CD1c-positive myeloid dendritic cell (primary cell): Measurements from ENCODE around the gene ST6GAL2.

Source experiments
- DNase-seq: peaks from one replicate; pipeline ENCODE4 v3.0.0-alpha.2; 2016; ENCODE audit errors: extremely low spot score

ST6GAL2 gene

DNA sequence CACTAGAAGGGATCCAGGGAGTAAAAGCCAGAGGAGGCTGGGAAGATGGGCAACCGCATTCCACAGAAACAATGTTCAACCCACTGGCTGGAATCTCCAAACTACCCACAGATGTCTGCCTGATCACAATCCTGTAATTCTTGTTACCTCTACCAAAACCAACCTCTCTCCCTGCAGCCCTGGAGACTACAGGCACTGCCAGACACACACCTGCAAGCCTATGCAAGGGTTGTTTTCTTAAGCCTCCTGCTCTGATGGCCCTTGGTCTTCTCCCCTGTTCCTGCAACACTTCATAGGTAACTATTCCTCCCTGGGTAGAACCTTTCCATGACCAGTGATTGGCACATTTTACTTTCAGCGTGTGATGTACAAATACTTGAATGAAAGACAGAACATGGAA is 21.9 kb downstream of the ST6GAL2 start:
- DNase-seq: no peak

DNA sequence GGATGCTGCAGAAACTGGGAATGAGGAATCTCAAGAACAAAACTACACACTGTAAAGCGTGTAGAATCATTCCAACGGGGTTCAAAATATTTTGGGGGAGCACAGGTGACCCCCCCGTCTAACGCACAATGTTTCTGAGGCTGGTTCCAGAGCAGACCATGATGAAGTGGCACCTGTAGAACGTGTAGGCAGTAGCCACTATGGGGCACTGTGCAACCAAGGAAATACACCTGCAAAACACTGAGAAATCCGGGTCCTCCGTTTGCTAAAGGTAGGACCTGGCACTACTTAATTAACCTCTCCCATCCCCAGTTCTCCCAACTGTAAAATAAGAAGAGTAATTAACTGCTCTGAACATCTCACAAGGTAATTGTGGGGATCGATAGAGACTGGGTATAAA is 22.6 kb downstream of the ST6GAL2 start:
- no peak for DNase-seq

DNA sequence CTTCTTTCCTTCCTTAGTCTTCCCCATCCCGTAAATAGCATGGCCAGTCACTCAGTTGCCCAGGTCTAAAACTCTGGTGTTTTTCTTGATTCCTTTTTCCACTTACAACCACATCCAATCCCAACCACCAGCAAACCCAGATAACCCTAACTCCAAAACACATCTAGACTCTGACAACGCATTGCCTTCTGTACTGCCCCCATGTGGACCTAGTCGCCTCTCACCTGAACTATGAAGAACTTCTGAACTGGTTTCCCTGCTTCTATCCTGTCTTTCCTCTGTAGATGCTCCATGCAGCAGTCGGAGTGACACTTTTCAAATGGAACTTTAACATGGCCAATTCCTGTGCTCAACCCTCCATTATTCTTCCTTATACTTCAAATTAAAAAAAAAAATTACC is 26.5 kb downstream of the ST6GAL2 start:
- DNase-seq: no peak

DNA sequence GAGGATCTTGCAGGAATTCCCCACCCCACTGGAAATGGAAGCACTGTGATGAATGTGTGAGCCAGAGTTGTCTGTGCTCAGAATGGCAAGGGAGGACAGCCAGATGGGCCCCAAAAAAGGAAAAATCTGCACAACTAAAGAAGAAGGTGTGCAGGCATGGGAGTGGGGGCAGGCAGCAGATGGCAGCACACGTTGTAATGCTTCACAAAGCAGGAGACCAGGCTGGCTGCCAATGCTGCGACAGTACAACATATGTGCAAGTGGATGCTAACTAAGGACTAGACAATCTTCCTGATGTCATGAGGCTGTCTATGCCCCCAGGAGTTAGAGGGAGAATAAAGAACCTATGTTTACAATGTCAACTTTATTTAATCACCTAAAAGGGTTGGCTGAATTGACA is 27.2 kb downstream of the ST6GAL2 start:
- no peak for DNase-seq

DNA sequence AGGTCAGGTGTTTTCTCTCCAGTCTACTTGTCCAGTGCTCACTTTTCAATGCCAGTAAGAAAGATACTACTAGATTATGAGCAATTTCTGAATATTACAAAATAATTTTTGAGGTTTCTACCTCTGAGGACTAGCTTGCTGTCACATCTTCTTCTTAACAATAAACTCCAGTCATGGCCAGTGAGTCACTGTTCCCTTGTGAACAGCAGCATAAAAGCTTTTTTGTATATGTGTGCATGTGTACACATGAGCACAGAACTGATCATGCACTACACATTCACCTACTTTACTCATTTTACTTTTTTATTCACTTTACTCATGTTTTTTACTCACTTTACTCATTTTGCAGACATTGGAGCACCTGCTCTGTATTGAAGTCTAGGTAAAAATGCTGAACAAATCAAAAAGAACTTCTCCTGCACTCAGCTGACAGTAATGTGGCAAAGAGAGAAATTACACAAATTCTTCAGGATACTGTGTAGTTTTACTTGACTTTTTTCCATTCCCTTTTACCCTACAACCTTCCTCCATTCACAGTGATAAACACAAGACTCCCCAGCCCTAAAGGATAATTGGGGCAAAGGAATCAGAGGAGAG is 28.0 kb downstream of the ST6GAL2 start:
- no peak for DNase-seq

DNA sequence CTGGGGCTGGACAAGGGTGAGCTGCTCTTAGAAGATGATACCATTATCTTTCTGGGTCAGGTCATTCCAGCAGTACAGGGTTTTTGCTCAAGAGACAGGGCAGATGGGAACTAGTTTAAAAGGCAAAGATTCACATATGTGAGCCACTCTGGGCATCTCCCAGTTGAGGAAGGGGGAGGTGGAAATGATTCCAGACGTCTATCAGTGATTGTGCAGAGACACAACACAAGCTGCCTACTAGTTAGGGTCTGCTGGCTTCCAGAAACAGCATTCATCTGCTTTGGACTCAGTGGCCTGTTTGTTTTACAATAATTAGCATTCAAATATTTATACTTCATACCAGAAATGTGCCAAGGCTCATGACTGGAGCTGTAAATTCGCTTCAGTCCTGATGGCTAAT is 32.3 kb downstream of the ST6GAL2 start:
- no peak for DNase-seq

DNA sequence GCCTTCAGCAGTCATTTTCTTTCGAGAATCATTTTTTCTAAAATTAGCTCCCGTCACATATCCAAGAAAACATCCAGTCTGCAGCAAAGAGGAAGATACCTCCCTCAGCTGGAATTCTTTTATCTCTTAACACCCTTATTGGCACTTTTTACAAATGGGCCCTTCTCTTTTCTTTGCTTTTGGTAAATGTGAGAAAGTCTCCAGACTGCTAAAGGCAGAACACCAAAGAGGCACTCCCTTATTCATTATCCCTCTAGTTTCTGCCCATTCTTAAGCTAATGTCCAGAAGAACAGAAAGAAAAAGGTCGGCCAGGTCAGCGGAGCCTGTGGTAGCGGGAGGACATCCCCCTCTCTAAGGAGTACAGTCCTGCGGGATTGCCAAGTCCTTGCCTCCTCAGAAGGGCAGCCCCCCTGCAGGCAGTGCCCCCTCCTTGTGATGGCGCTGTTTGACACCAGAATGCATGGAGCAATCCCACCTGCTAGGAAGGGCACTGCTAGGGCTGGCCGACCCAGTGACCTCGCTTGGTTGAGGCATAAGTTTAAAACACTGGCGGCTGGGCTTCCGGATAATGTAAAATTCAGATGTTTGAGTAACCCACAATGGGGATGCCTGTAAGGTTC is 34.0 kb downstream of the ST6GAL2 start:
- no peak for DNase-seq

DNA sequence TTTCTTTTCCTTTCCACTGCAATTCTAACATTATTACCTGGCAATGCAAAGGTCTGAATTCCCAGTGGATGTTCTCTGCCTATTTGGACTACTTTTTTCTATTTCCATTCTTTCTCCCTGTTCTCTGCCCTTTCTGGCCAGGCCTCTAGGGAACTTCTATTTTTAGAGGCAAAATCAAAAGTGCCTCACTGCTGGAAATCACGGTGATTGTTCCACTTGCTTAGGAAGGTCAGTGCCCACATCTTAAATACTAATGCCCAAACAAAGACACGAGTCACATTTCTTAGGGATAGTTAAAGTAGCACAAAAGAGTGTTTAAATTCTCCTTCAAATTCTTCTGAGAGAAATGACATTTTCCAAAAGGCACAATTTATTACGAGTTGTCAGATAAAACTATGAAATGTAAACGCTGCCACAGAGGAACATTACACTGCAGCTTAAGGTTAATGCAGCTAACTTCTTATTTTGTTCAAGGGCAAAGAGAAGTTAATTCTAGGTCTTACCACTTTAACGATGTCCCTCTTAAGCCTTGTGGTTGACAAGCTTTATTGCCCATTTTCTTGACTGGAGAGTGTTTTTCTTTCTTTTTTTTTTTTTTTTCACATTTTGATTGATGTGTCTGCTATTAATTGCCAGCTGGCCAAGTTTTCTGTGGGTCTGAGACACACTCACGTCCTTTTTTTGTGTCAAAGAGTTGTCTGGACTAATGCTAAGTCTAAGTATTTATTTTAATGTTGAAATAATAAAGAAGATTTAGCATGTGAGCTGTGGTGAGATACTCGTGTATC is 34.7 kb downstream of the ST6GAL2 start:
- no peak for DNase-seq

DNA sequence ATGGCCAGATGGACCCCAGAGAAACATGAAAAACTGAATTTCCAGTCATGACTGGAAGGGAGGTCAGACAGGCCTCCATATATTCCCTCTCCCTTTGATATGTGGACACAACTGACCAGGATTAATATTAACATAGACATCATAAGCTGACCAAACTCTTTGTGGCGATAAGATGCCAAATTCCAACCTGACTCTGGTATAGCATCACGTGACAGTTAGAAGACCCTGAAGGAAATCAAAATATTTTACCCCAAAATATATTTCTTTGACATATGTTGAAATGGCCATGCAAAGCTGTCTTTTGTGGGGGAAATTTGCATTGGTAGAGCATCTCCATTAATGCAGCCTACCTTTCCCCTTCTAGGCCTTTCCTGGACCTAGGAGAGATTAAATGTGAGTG is 36.7 kb downstream of the ST6GAL2 start:
- DNase-seq: no peak

DNA sequence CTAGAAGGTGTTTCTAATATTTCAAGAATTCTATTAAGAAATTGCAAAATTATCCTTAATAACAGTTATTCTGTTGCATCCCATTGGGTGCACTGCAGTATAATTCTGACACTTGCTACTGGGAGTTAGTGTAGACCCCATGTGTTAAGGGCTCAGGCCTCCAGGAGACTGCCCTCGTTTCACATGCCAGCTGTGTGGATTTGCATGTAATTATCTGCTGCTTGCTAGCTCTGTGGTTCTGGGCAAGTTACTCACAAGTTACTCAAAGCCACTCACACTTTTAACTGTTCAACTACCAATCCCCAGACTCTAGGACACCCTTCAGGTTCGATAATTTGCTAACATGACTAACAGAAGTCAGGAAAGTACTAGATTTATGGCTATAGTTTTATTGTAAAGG is 38.6 kb downstream of the ST6GAL2 start:
- no peak for DNase-seq

DNA sequence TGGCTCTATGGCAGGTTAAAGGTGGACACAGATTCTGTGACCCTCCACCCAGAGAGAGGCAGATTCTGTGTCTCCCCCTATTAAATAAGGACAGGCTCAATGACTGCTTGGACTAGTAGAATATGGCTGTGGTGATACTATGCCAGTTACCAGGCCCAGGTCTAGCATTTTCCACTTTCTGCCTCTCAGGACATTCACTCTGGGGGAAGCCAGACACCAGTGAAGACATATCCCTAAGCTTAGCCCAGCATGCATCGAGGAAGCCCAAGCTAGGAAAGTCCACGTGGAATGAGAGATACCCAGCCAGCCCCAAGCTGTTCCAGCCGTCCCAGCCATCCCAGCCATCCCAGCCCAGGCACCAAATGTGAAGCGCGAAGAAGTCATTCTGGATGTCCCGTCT is 40.3 kb downstream of the ST6GAL2 start:
- DNase-seq: no peak

DNA sequence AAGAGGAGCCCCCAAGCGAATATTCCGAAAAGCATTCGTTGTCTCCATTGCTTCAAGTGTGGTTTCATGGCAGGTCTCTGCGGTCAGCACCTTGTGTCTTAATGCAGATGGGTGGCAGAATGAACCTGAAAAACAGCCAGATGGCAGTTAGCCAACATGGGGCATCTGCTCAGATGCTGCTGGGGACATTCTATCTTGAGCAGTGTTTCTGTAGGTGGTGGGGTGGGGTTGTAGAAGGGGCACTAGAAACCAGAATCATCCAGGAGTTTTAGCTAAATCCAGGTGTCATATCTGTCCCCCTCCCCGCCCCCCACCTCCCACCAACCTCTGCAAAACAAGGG is 42.1 kb downstream of the ST6GAL2 start:
- DNase-seq: no peak

DNA sequence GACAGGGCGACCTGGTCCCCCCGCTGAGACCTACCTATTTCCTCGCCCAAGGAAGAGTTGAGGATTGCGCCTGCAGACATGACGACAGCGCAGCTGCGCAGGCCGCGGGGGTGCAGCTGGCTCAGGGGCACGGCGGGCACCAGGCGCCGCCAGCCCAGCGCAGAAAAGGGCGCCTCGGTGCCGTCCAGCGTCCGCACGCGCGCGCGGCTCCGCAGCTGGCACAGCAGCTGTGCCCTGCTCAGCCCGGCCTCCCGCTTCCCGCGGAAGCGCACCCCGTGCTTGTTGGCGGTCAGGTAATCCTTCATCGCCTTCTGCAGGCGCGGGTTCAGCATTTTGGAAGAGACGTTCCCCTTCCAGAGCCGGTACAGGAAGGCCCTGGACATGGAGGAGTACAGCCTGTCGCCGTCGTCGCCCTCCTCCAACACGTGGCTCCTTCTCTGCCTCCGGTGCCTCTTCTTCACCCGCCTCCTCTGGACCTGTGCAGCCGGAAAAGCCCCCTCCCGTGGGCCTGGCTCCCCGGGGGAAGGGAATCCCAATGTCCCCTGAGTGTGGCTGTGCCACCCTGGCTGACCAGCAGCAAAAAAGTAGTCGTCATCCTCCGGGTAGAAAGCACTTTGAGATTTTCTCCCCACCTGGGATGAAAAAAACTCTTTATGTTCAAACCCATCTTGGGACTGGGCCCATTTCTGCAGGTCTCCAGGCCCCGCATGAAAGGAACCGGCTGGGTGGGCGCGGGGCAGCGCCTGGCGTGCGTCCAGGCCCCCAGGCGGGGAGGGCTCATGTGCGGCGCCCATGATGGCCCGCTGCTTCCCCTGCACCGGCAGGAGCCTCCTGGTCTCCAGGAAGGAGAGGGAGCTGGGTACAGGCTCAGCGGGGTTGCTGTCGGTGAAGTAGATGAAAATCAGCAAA is 42.7 kb downstream of the ST6GAL2 start:
- no peak for DNase-seq

DNA sequence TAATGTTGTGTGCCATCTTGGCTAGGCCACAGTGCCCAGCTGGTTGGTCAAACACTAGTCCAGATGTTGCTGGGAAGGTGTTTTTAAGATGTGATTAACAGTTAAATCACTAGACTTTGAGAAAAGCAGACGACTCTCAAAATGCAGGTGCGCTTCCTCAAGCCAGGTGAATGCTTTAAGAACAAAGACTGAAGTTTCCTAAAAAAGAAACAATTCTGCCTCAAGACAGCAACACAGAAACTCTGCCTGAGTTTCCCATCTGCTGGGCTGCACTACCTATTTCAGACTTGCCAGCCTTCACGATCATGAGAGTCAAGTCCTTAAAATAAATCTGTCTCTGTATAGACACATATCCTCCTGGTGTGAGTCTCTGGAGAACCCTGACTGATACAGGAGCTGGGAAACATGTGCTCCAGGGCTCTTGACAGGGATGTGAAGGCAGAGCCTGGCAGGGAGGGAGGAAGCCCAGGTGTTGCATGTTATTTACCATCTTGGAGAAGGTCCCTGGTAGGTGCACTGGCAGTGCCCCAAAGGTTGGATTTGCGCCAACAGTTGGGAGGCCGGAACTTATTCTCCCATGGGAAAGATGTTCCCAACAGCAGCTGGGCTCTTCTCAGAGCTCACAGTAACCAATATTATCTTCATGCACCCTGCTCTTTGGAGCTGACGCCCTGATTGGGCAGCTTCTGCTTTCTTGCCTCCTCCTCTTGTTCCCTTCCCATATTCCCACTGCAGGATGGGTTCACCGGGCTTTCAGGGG is 43.9 kb downstream of the ST6GAL2 start:
- DNase-seq: no peak

DNA sequence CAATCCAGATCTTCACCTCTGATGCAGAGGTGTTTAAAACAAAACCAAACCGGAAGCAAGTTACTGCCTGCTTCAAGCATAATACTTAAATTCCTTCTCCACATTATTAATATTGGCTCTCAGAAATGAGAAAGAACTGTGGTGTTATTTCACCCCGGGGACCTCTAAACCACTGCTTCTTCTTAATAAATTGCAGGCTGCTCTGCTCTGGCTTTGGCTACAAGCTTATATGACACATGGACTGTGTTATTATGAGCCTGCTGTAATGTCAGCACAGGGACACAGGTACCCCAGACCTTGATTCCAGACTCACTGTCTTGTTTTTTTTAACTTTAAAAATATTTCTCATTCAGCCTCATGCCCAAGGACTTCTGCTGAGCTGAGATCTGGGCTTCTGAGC is 45.1 kb downstream of the ST6GAL2 start:
- no peak for DNase-seq

DNA sequence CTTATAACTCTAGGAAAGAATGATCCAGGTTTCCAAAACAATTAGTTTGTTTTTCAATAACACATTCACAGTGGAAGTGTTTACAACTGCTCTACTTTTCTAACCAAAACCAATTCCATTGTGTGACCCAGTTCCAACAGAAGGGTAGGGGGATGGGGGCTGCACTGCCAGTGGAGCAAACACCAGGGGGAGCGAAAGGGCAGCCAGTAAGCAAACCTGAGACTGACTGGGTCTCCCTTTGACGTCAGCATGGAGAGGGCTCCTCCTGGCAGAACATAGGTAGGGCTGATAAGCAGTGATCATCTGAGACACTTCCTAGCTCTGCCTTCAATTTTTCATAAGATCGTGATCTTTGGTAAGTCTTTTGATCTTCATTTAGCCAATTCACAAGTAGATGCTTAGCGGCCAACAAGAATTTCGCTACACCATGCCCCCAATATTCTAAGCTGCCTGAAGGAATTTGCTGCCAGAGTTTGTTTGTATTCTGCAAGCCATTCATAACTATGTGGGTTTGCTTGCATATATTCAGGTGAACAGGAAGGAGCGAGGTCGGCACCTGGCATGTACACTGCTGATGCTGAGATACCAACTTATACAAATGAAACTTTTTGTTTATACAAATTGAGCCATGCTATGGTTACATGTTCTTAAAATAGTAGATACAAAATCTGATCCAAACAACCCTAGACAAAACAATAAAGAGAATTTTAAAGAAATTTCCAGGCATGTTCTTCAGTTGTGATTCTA is 45.9 kb downstream of the ST6GAL2 start:
- DNase-seq: no peak

DNA sequence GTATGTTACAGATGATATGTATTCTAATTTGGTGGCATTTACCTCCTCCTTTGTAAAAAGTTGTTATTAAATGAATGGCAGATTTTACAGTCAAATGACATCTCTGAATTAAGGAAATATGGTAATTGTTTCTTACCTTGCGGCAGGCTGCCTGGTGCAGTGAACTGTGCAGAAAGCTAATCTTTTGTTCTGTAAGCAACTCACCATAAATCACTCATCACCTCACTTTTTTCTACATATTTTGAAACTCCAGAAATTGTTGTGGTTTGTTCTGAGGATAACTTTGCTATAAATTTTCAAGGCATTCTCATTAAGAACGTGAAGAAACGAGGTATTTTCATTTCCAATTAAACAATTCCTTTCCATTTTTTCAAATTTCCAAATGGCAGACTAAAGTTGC is 52.7 kb downstream of the ST6GAL2 start:
- no peak for DNase-seq

DNA sequence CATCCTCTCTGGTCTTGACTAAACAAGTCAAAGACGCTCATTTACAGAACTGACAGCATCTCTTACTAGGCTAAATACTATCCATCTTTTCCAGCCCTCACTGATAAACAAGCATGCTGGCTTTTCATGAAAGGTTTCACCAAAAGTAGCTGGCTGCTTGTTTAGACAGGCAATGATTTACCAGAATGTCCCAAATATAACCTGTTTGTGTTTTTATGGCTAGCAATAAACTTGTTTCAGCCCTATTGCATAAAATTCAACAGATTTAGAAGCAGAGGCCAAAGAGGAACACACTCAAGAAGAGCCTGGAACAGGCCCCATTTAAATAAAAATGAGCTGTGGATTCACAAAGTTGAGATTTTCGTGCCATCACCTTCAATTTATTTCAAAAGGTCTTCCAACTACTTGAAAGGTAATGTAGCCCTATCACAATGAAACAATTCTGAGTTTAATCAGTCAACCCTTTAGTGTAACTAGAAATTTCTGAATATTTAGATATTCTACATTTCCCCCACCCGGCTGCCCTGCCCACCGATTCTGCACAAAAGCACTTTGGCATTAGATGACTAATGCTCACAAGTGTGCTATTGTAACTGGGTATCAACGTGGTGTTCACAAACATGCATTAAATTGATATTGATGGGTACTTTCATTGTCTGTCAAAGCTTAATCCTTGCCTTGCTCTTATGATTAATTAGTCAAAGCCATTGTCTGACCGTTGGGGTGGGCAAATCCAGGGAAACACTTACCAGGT is 54.0 kb downstream of the ST6GAL2 start:
- no peak for DNase-seq

DNA sequence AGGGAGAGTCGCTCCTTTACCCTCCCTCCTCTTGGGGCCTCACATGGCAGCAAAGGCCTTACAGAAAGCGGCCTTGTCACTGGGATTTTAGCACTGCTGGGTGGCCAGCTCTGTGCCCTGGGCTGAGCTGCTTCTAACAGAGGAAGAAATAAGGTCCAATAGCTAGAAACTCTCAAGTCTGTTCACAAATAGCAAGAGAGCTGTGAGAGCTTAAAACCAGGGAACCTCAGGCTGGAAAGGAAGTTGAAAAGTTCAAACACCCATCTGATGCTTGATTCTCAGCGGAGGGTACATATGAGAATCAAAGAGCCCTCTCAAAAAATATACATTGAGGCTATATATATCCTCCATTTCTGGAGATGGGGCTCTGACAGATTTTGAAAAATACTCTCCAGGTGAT is 54.7 kb downstream of the ST6GAL2 start:
- no peak for DNase-seq

DNA sequence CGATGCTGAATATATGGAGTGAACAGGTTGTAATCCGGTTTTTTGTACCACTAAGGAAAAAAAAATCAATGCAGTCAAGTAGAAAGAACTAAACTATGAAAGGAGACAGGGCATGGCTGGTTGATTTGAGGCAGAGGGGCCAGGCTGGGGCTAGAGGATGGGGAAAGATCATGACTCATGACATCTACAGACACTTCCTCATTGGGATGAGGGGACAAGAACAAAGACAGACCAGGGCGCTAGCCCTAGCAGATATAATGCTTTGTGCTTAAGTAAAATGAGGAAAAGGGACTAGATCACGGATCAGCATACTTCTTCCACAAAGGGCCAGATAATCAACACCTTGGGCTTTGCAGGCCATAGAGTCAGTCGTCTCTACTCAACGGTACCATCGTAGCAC is 55.8 kb downstream of the ST6GAL2 start:
- no peak for DNase-seq
